Measurements from ENCODE around the gene CRELD2.

The CRELD2 gene

GRCh38 chr22:49953680-49954344 is 35.4 kb downstream of the CRELD2 start:
- H3K4me3 ChIP-seq (ENCODE audit: low read length) = no peak overlapping the region
- no peak for TF ChIP-seq CTCF (IDR thresholded peaks at IDR 0.05; ENCODE audit: insufficient read depth, low read depth, low read length, missing control alignments)
- no peak for DNase-seq (ENCODE audit: low read depth)

GRCh38 chr22:49954354-49954753 is 35.9 kb downstream of the CRELD2 start:
- no peak for TF ChIP-seq CTCF (IDR thresholded peaks at IDR 0.05; ENCODE audit: insufficient read depth, low read depth, low read length, missing control alignments)
- no peak for DNase-seq (ENCODE audit: low read depth)
- no peak overlapping the region for H3K4me3 ChIP-seq (ENCODE audit: low read length)

- TF ChIP-seq CTCF (IDR thresholded peaks at IDR 0.05; ENCODE audit: insufficient read depth, low read depth, low read length, missing control alignments) = no peak
- H3K4me3 ChIP-seq (ENCODE audit: low read length) = no peak overlapping the region
- no peak for DNase-seq (ENCODE audit: low read depth)
These were observed 36.7 kb downstream of the CRELD2 start for GRCh38 chr22:49954991-49955580.

GRCh38 chr22:49955581-49956417 is 37.4 kb downstream of the CRELD2 start:
- no peak for TF ChIP-seq CTCF (IDR thresholded peaks at IDR 0.05; ENCODE audit: insufficient read depth, low read depth, low read length, missing control alignments)
- no peak overlapping the region for H3K4me3 ChIP-seq (ENCODE audit: low read length)
- no peak for DNase-seq (ENCODE audit: low read depth)

- no peak for TF ChIP-seq CTCF (IDR thresholded peaks at IDR 0.05; ENCODE audit: insufficient read depth, low read depth, low read length, missing control alignments)
- no peak overlapping the region for H3K4me3 ChIP-seq (ENCODE audit: low read length)
- DNase-seq (ENCODE audit: low read depth) = no peak
These were observed 38.0 kb downstream of the CRELD2 start for GRCh38 chr22:49956418-49956770.

- H3K4me3 ChIP-seq (ENCODE audit: low read length) = no peak overlapping the region
- DNase-seq (ENCODE audit: low read depth) = no peak
- TF ChIP-seq CTCF (IDR thresholded peaks at IDR 0.05; ENCODE audit: insufficient read depth, low read depth, low read length, missing control alignments) = no peak
These were observed 38.7 kb downstream of the CRELD2 start for GRCh38 chr22:49956914-49957825.
